Measurements from ENCODE around the gene CDC25A. TPM values are rescaled to one million over a fixed set of nuclear protein-coding genes. Genes with fewer than 3 reads are reported as not detected.
A peak's percentile ranks its signal among the peaks of the same experiment; 100 is the strongest.

CDC25A gene
- total and polyA plus RNA-seq, 2 of the 13 experiments (the other 11 are each of a cell fraction or from before 2014, with no cell fraction given), result 7.9 to 45.4 TPM

DNA sequence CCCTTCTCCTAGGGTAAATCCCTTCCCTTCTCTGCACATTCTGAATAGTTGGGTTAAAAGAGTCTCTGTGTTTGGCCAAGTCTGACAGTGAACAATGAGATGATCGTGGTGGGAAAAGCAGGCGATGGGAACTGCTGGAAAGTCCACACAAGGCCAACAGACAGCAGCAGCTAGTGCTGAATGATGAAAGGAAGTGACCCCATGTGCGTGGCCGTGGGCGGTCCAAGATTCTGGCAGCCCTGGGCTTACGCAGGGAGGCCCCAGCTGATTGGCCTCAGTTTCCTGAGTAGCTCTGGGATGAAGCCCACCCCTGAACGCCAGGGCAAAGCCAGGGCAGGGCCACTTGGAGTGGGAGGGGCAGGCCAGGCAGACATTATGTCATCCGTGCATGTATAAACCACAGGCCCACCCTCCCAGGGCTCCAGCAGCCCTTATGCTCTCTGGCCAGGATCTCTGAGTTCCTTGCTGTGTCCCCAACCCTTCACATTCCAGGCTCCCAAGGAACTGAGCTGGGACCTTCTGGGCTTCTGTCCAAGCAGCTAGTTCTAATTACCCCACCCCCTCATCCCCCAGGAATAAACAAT is 57.8 kb downstream of the CDC25A start (continued):
- no peak for TF ChIP-seq RERE (CRISPR knock-in tag; IDR thresholded peaks at IDR 0.05; ENCODE audit: low read depth)
- 0 out of 2 replicates have a peak, but pooled peaks have one; percentile 23 for TF ChIP-seq GATAD2A (CRISPR knock-in tag; IDR thresholded peaks at IDR 0.05)
- no peak for TF ChIP-seq SSRP1 (CRISPR knock-in tag; IDR thresholded peaks at IDR 0.05)
- TF ChIP-seq, protein P1, sequence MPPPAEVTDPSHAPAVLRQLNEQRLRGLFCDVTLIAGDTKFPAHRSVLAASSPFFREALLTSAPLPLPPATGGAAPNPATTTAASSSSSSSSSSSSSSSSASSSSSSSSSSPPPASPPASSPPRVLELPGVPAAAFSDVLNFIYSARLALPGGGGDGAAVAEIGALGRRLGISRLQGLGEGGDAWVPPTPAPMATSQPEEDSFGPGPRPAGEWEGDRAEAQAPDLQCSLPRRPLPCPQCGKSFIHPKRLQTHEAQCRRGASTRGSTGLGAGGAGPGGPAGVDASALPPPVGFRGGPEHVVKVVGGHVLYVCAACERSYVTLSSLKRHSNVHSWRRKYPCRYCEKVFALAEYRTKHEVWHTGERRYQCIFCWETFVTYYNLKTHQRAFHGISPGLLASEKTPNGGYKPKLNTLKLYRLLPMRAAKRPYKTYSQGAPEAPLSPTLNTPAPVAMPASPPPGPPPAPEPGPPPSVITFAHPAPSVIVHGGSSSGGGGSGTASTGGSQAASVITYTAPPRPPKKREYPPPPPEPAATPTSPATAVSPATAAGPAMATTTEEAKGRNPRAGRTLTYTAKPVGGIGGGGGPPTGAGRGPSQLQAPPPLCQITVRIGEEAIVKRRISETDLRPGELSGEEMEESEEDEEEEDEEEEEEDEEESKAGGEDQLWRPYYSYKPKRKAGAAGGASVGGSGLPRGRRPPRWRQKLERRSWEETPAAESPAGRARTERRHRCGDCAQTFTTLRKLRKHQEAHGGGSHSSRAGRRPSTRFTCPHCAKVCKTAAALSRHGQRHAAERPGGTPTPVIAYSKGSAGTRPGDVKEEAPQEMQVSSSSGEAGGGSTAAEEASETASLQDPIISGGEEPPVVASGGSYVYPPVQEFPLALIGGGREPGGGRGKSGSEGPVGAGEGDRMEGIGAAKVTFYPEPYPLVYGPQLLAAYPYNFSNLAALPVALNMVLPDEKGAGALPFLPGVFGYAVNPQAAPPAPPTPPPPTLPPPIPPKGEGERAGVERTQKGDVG (CRISPR knock-in tag; IDR thresholded peaks at IDR 0.05; ENCODE audit: borderline replicate concordance), result no peak
- no peak for TF ChIP-seq MXD1 (CRISPR knock-in tag; IDR thresholded peaks at IDR 0.05)
- TF ChIP-seq GATAD1 (CRISPR knock-in tag; IDR thresholded peaks at IDR 0.05), result no peak
- TF ChIP-seq SMAD1 (CRISPR knock-in tag; IDR thresholded peaks at IDR 0.05; ENCODE audit: borderline replicate concordance, low read depth), result no peak
- peak; percentile 30; the same call in 1 of the 2 replicates for TF ChIP-seq ZNF292 (CRISPR knock-in tag; IDR thresholded peaks at IDR 0.05; ENCODE audit: borderline replicate concordance, low read depth)
- no peak for TF ChIP-seq SP1 (IDR thresholded peaks at IDR 0.05)
- no peak for TF ChIP-seq SP1 (CRISPR knock-in tag; IDR thresholded peaks at IDR 0.05)
- TF ChIP-seq FOXA3 (CRISPR knock-in tag; IDR thresholded peaks at IDR 0.05), result no peak
- TF ChIP-seq YEATS4 (CRISPR knock-in tag; IDR thresholded peaks at IDR 0.05; ENCODE audit: borderline replicate concordance), result no peak
- no peak for TF ChIP-seq XBP1 (CRISPR knock-in tag; IDR thresholded peaks at IDR 0.05)
- no peak for TF ChIP-seq ISX (CRISPR knock-in tag; conservative IDR thresholded peaks at IDR 0.05)
- no peak for TF ChIP-seq ZNF280D (CRISPR knock-in tag; IDR thresholded peaks at IDR 0.05)
